H9 (cell line): ENCODE data around the gene ZIC5. TPM values are rescaled to one million over a fixed set of nuclear protein-coding genes. Genes with fewer than 3 reads are reported as not detected.

Experiments
- DNase-seq: peaks from one replicate; pipeline ENCODE4 v3.0.0-alpha.2; 2017
- H2AFZ ChIP-seq: one replicate; pipeline ENCODE4 v1.6.1; 2013; ENCODE audit warnings: mild to moderate bottlenecking, low read length, control low read depth, moderate library complexity
- H2AK5ac ChIP-seq: 2 replicates; pipeline ENCODE4 v1.6.1; 2013; ENCODE audit warnings: low read length, control low read depth, mixed read lengths; ENCODE audit not compliant: insufficient read length
- H2BK120ac ChIP-seq: one replicate; pipeline ENCODE4 v1.6.1; 2013; ENCODE audit warnings: low read depth, mild to moderate bottlenecking, low read length, control low read depth, inconsistent platforms; ENCODE audit not compliant: poor library complexity, severe bottlenecking
- H2BK12ac ChIP-seq: 2 replicates; pipeline ENCODE4 v1.6.1; 2013; ENCODE audit warnings: low read length, control low read depth, mixed read lengths, low read depth; ENCODE audit not compliant: insufficient read length
- H2BK15ac ChIP-seq: 2 replicates; pipeline ENCODE4 v1.6.1; 2013; ENCODE audit warnings: low read depth, low read length, control low read depth
- H2BK20ac ChIP-seq: one replicate; pipeline ENCODE4 v1.6.1; 2013; ENCODE audit warnings: low read depth, mild to moderate bottlenecking, low read length, control low read depth, inconsistent platforms; ENCODE audit not compliant: poor library complexity, severe bottlenecking
- H2BK5ac ChIP-seq: 2 replicates; pipeline ENCODE4 v1.6.1; 2013; ENCODE audit warnings: low read length, control low read depth, mixed read lengths; ENCODE audit not compliant: insufficient read length
- H3K14ac ChIP-seq: 2 replicates; pipeline ENCODE4 v1.6.1; 2013; ENCODE audit warnings: low read length, control low read depth; ENCODE audit not compliant: insufficient read depth
- H3K18ac ChIP-seq: 2 replicates; pipeline ENCODE4 v1.6.1; 2013; ENCODE audit warnings: low read depth, mild to moderate bottlenecking, mixed read lengths, low read length, control low read depth; ENCODE audit not compliant: insufficient read length
- H3K23ac ChIP-seq: 2 replicates; pipeline ENCODE4 v1.6.1; 2013; ENCODE audit warnings: low read length, control low read depth, mixed read lengths, low read depth; ENCODE audit not compliant: insufficient read length
- H3K23me2 ChIP-seq: 2 replicates; pipeline ENCODE4 v1.6.1; 2013; ENCODE audit warnings: low read depth, mild to moderate bottlenecking, mixed read lengths, low read length, control low read depth; ENCODE audit not compliant: insufficient read length, poor library complexity, severe bottlenecking
- H3K27ac ChIP-seq: 2 replicates; pipeline ENCODE4 v1.5.1; 2013; ENCODE audit warnings: low read length, control low read depth, mixed read lengths, low read depth; ENCODE audit not compliant: insufficient read length
- H3K27me3 ChIP-seq: 2 replicates; pipeline ENCODE4 v1.6.1; 2013; ENCODE audit warnings: low read length, control low read depth, inconsistent platforms; ENCODE audit not compliant: insufficient read depth
- H3K4ac ChIP-seq: 2 replicates; pipeline ENCODE4 v1.6.1; 2013; ENCODE audit warnings: low read depth, mild to moderate bottlenecking, control low read depth, inconsistent platforms, low read length, moderate library complexity
- H3K4me1 ChIP-seq: 2 replicates; pipeline ENCODE4 v1.6.1; 2013; ENCODE audit warnings: low read length, control low read depth, inconsistent platforms; ENCODE audit not compliant: insufficient read depth
- H3K4me2 ChIP-seq: 2 replicates; pipeline ENCODE4 v1.6.1; 2013; ENCODE audit warnings: low read length, control low read depth, mixed read lengths; ENCODE audit not compliant: insufficient read length, insufficient read depth
- H3K56ac ChIP-seq: 2 replicates; pipeline ENCODE4 v1.6.1; 2013; ENCODE audit warnings: low read depth, mild to moderate bottlenecking, mixed read lengths, low read length, control low read depth; ENCODE audit not compliant: insufficient read length
- H3K79me1 ChIP-seq: 2 replicates; pipeline ENCODE4 v1.6.1; 2013; ENCODE audit warnings: low read depth, mild to moderate bottlenecking, moderate library complexity, low read length, control low read depth, inconsistent platforms; ENCODE audit not compliant: insufficient read depth, poor library complexity, severe bottlenecking
- H3K79me2 ChIP-seq: 2 replicates; pipeline ENCODE4 v1.6.1; 2013; ENCODE audit warnings: low read length, control low read depth, inconsistent platforms; ENCODE audit not compliant: insufficient read depth
- H3K9ac ChIP-seq: 2 replicates; pipeline ENCODE4 v1.6.1; 2013; ENCODE audit warnings: low read length, control low read depth, mixed read lengths; ENCODE audit not compliant: insufficient read length; ENCODE audit errors: extremely low read depth
- H3K9me3 ChIP-seq: one replicate; pipeline ENCODE4 v1.6.1; 2013; ENCODE audit warnings: low read depth, low read length, inconsistent platforms; ENCODE audit not compliant: control insufficient read depth
- H3T11ph ChIP-seq: one replicate; pipeline ENCODE4 v1.6.1; 2013; ENCODE audit warnings: mild to moderate bottlenecking, low read length, control low read depth, inconsistent platforms
- H4K20me1 ChIP-seq: one replicate; pipeline ENCODE4 v1.6.1; 2013; ENCODE audit not compliant: control insufficient read depth, insufficient read length, insufficient read depth
- H4K5ac ChIP-seq: 2 replicates; pipeline ENCODE4 v1.6.1; 2013; ENCODE audit warnings: low read depth, mild to moderate bottlenecking, mixed read lengths, low read length, control low read depth; ENCODE audit not compliant: insufficient read length
- H4K8ac ChIP-seq: replicated peaks from 2 replicates; pipeline ENCODE4 v1.6.1; 2013; ENCODE audit warnings: low read length, control low read depth, mixed read lengths, low read depth; ENCODE audit not compliant: insufficient read length
- H4K91ac ChIP-seq: 2 replicates; pipeline ENCODE4 v1.6.1; 2013; ENCODE audit warnings: low read depth, mild to moderate bottlenecking, moderate library complexity, mixed read lengths, low read length, control low read depth; ENCODE audit not compliant: insufficient read length
- H3K27ac Mint-ChIP-seq, 3 experiments: 2 replicates in 2 of 3; 3 replicates in 1 of 3; pipeline ENCODE4 v1.8.0; 2020 to 2021; ENCODE audit warnings: mixed read lengths in 3 of 3, mild to moderate bottlenecking in 1 of 3, moderate library complexity in 1 of 3
- H3K27me3 Mint-ChIP-seq: 2 replicates; pipeline ENCODE4 v1.8.0; 2021; ENCODE audit warnings: low read depth, mild to moderate bottlenecking, moderate library complexity, mixed read lengths
- H3K36me3 Mint-ChIP-seq, 3 experiments: 2 replicates in 2 of 3; 3 replicates in 1 of 3; pipeline ENCODE4 v1.8.0; 2020 to 2021; ENCODE audit warnings: low read depth in 3 of 3, mixed read lengths in 3 of 3; ENCODE audit not compliant: insufficient read depth in 1 of 3
- H3K4me1 Mint-ChIP-seq, 2 experiments: 2 replicates each; pipeline ENCODE4 v1.8.0; 2020; ENCODE audit warnings: mixed read lengths in 2 of 2
- H3K4me3 Mint-ChIP-seq, 2 experiments: 2 replicates in 1 of 2; 3 replicates in 1 of 2; pipeline ENCODE4 v1.8.0; 2020 to 2021; ENCODE audit warnings: mild to moderate bottlenecking in 2 of 2, mixed read lengths in 2 of 2, moderate library complexity in 1 of 2
- H3K9me3 Mint-ChIP-seq, 2 experiments: 2 replicates in 1 of 2; 3 replicates in 1 of 2; pipeline ENCODE4 v1.8.0; 2020; ENCODE audit warnings: mild to moderate bottlenecking in 2 of 2, mixed read lengths in 2 of 2, moderate library complexity in 1 of 2
- WGBS: extraction: QIAGEN DNeasy Blood & Tissue Kit; methylation state at CpG from one replicate; pipeline ENCODE4 v1.1.7; 2013; ENCODE audit warnings: missing lambda C conversion rate, low lambda C conversion rate, mixed read lengths; ENCODE audit not compliant: insufficient read length; ENCODE audit errors: extremely low coverage; 5-methylcytosine and 5-hydroxymethylcytosine counted together
- total RNA-seq: library from RNA; stranded (reverse); gene quantifications from 2 replicates; pipeline ENCODE4 v1.2.1, GENCODE V29; 2021
- TF ChIP-seq, protein P1 (sequence below): fragments of 200-600 bp; sonication (generic); conservative IDR thresholded peaks from 3 replicates; pipeline ENCODE4 v1.8.0; 2021; ENCODE audit warnings: antibody characterized with exemption, mild to moderate bottlenecking

The ZIC5 gene
- total RNA-seq, 1 experiment from 2014 or later = 51.9 TPM

DNA sequence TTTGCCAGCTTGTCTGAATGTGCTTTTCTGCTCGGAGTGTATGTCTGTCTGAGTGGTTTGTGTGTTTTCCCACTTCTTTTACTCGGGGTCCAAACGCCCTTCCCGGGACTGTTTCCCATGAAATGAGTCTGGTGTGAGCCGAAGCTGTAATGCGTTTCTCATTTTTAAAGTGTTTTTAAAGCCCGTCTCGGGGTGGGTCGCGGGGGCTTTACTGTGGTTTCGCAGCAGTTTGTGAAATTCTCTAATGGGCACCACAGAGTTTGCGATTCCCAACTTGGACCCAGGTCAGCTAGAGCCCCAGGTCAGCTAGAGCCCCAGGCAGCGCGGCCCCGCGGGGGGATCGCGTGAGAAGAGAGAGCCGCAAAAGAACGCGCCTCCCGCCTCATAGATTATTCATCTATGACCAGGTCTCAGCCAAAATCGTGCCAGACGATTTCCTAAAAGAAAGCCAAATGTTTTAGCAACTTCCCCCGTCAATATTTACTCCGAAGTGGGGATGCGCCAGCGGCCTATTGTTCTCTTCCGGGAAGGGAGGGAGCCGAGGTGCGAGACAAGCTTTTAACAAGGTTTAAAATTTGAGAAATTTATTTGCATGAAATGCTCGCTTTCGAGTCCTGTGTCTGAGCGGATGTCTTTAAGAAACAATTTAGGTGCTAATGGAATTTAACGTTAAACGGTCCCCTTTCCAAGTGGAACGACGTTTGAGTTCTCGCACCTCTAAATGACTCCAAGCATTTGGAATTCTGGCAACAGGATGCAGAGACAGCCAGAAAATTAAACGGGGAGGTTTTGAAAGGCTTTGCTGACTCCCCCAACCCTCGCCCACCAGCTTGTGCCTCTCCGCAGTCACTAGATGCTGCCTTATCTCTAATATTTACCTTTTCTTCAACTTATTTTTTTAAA lies 12.2 kb upstream of the ZIC5 start:
- Histone ChIP-seq H3K27me3 (peaks cover 12% of the 10 kb centered on the region; the same call in 1 of the 2 replicates), H3T11ph (no peak overlapping the region), H3K18ac (no peak overlapping the region), H3K56ac (no peak overlapping the region), H2BK20ac (no peak overlapping the region), H2AFZ (no peak overlapping the region), H3K23me2 (peaks cover 44% of the 10 kb centered on the region), H3K27ac (no peak overlapping the region), H3K9me3 (no peaks in the 10 kb centered on the region), H4K5ac (no peak overlapping the region), H3K4me2 (peak overlapping the region; percentile 86), H3K4me1 (no peaks in the 10 kb centered on the region; the same call in none of the 2 replicates), H4K20me1 (no peaks in the 10 kb centered on the region), H3K79me2 (peaks cover 25% of the 10 kb centered on the region), H3K9ac (peak overlapping the region; percentile 84), H3K23ac (no peak overlapping the region), H2BK12ac (no peak overlapping the region), H4K8ac (no peak overlapping the region), H2BK5ac (no peak overlapping the region), H2BK15ac (no peak overlapping the region), H3K14ac (peak overlapping the region; percentile 39; the same call in 1 of the 2 replicates), H3K4ac (no peak overlapping the region), H2AK5ac (no peak overlapping the region), H2BK120ac (no peak overlapping the region), H4K91ac (no peak overlapping the region), H3K79me1 (peaks cover 3% of the 10 kb centered on the region)
- peak overlapping the region; percentile 91 to 97 (median 97) for H3K27ac Mint-ChIP-seq
- H3K4me1 Mint-ChIP-seq = peaks cover 30 to 38% of the 10 kb centered on the region in 2 experiments
- TF ChIP-seq, protein P1, sequence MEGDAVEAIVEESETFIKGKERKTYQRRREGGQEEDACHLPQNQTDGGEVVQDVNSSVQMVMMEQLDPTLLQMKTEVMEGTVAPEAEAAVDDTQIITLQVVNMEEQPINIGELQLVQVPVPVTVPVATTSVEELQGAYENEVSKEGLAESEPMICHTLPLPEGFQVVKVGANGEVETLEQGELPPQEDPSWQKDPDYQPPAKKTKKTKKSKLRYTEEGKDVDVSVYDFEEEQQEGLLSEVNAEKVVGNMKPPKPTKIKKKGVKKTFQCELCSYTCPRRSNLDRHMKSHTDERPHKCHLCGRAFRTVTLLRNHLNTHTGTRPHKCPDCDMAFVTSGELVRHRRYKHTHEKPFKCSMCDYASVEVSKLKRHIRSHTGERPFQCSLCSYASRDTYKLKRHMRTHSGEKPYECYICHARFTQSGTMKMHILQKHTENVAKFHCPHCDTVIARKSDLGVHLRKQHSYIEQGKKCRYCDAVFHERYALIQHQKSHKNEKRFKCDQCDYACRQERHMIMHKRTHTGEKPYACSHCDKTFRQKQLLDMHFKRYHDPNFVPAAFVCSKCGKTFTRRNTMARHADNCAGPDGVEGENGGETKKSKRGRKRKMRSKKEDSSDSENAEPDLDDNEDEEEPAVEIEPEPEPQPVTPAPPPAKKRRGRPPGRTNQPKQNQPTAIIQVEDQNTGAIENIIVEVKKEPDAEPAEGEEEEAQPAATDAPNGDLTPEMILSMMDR = no peak
- peaks cover 39% of the 10 kb centered on the region for H3K27me3 Mint-ChIP-seq
- H3K4me3 Mint-ChIP-seq = peak overlapping the region; percentile 94 to 98
- peak; percentile 39 for DNase-seq
- peaks cover 26 to 27% of the 10 kb centered on the region in 2 experiments for H3K9me3 Mint-ChIP-seq
- WGBS = no CpG with 5 or more reads among the region's 42 CpGs
- peaks cover 38 to 48% (median 47%) of the 10 kb centered on the region in 3 experiments for H3K36me3 Mint-ChIP-seq
